Testis (tissue), 2 donors: ENCODE results near the gene MPRIP.

Experiments
- POLR2A ChIP-seq: fragments of 450-650 bp; IDR thresholded peaks from one replicate; pipeline ENCODE4 v1.6.1; 2017; ENCODE audit warnings: antibody characterized with exemption, mild to moderate bottlenecking, moderate library complexity
- TF ChIP-seq, protein P1 (sequence below), 3 experiments: fragments of 450-650 bp in 2 of 3; fragments of 200-600 bp in 1 of 3; sonication (generic) in 1 of 3; IDR thresholded peaks; one replicate each; pipeline ENCODE4 v1.5.1; 2016 to 2019; ENCODE audit warnings: antibody characterized with exemption in 3 of 3, mild to moderate bottlenecking in 2 of 3, moderate library complexity in 1 of 3

DNA sequence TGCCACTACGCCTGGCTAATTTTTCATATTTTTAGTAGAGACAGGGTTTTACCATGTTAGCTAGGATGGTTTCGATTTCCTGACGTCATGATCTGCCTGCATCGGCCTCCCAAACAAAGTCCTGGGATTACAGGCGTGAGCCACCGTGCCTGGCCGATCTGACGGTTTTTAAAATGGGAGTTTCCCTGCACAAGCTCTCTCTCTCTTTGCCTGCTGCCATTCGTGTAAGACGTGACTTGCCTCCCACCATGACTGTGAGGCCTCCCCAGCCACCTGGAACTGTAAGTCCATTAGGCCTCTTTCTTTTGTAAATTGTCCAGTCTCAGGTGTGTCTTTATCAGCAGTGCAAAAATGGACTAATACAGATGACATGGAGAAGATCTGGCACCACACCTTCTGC, 199.4 kb downstream of the MPRIP start:
- no peak for TF ChIP-seq POLR2A
- TF ChIP-seq, protein P1, sequence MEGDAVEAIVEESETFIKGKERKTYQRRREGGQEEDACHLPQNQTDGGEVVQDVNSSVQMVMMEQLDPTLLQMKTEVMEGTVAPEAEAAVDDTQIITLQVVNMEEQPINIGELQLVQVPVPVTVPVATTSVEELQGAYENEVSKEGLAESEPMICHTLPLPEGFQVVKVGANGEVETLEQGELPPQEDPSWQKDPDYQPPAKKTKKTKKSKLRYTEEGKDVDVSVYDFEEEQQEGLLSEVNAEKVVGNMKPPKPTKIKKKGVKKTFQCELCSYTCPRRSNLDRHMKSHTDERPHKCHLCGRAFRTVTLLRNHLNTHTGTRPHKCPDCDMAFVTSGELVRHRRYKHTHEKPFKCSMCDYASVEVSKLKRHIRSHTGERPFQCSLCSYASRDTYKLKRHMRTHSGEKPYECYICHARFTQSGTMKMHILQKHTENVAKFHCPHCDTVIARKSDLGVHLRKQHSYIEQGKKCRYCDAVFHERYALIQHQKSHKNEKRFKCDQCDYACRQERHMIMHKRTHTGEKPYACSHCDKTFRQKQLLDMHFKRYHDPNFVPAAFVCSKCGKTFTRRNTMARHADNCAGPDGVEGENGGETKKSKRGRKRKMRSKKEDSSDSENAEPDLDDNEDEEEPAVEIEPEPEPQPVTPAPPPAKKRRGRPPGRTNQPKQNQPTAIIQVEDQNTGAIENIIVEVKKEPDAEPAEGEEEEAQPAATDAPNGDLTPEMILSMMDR (IDR thresholded peaks at IDR 0.05), result no peak
